HL-60 (cell line): ENCODE data around the gene ARHGEF1.

Source experiments
- DNase-seq, 2 experiments: peaks; one replicate each; pipeline ENCODE4 v3.0.0-alpha.2; 2010 to 2020; ENCODE audit warnings: low read depth in 1 of 2, low spot score in 1 of 2
- H3K27ac ChIP-seq: fragments of 250-450 bp; sonication (Bioruptor Pico); replicated peaks from 2 replicates; pipeline ENCODE4 v1.5.1; 2020; ENCODE audit warnings: mild to moderate bottlenecking, moderate library complexity
- H3K27me3 ChIP-seq: fragments of 250-450 bp; sonication (Bioruptor Pico); 2 replicates; pipeline ENCODE4 v1.5.1; 2021; ENCODE audit warnings: mild to moderate bottlenecking, moderate library complexity; ENCODE audit not compliant: insufficient read depth, poor library complexity, severe bottlenecking
- H3K4me3 ChIP-seq: replicated peaks from 2 replicates; pipeline ENCODE4 v1.5.1; 2011; ENCODE audit warnings: mild to moderate bottlenecking, control low read depth, low read length; ENCODE audit not compliant: insufficient read depth
- GABPA ChIP-seq: IDR thresholded peaks from 2 replicates; pipeline ENCODE4 v1.6.1; 2012; ENCODE audit warnings: low read depth
- POLR2AphosphoS5 ChIP-seq: IDR thresholded peaks from 2 replicates; pipeline ENCODE4 v1.6.1; 2012; ENCODE audit warnings: low read depth
- SPI1 ChIP-seq: IDR thresholded peaks from 2 replicates; pipeline ENCODE4 v1.6.1; 2012; ENCODE audit warnings: low read depth, mild to moderate bottlenecking, borderline replicate concordance
- TF ChIP-seq, protein P1 (sequence below): IDR thresholded peaks from 2 replicates; pipeline ENCODE4 v1.6.1; 2012; ENCODE audit warnings: low read depth; ENCODE audit not compliant: insufficient replicate concordance
- TF ChIP-seq, protein P2 (sequence below): IDR thresholded peaks from one replicate; pipeline ENCODE4 v1.5.1; 2011; ENCODE audit warnings: low read length, control low read depth, inconsistent platforms; ENCODE audit not compliant: insufficient read depth

ARHGEF1 gene

DNA sequence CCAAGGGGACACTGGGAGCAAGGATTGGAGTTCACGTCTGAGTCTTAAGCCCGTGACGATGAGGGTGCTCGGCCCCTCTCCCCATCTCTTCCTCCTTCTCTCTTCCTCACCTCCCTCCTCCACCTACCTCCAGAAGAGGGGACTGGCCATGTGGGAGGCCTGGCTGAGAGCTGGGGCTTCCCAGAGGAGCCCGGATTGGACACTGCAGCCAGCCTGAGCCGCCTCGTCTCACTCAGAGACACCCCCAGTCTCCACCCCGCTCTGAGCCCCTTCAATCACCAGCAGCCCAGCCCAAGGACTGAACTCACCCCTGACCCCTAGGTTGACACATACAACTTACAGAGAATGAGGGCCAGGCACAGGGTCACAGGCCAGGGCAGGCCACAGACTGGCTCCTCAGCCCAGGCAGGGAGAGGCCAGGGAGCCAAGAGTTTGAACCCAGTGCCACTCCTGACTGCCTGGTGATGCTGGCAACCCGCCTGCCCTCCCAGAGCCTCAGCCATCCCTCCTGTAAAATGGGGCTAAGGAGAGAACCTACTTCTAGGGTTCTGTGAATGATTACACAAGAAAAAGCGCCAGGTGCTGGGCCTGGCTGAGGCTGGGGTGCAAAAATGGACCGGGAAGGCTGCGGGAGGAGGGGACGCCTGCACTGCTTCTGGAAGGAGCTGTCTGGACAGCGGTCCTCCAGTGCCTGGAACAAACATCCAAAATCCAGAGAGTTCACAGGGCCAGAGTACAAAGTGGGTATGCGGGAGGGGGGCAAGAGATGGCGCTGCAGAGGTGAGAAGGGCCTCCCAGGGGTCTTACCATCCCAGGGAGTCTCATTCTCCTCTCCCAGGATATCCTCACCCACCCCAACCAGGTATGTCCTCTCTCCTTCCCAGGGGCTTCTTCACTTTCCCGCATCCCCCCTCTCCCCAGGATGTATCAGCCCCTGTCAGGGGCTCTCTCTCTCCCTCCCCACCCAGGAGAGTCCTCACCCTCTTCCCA, 4.8 kb upstream of the ARHGEF1 start:
- Histone ChIP-seq H3K4me3 (no peak overlapping the region), H3K27ac (peak overlapping the region; percentile 91), H3K27me3 (no peaks in the 10 kb centered on the region)
- no peak for DNase-seq
- TF ChIP-seq SPI1, result no peak
- TF ChIP-seq POLR2AphosphoS5, result no peak
- no peak for TF ChIP-seq GABPA
- TF ChIP-seq, protein P1, sequence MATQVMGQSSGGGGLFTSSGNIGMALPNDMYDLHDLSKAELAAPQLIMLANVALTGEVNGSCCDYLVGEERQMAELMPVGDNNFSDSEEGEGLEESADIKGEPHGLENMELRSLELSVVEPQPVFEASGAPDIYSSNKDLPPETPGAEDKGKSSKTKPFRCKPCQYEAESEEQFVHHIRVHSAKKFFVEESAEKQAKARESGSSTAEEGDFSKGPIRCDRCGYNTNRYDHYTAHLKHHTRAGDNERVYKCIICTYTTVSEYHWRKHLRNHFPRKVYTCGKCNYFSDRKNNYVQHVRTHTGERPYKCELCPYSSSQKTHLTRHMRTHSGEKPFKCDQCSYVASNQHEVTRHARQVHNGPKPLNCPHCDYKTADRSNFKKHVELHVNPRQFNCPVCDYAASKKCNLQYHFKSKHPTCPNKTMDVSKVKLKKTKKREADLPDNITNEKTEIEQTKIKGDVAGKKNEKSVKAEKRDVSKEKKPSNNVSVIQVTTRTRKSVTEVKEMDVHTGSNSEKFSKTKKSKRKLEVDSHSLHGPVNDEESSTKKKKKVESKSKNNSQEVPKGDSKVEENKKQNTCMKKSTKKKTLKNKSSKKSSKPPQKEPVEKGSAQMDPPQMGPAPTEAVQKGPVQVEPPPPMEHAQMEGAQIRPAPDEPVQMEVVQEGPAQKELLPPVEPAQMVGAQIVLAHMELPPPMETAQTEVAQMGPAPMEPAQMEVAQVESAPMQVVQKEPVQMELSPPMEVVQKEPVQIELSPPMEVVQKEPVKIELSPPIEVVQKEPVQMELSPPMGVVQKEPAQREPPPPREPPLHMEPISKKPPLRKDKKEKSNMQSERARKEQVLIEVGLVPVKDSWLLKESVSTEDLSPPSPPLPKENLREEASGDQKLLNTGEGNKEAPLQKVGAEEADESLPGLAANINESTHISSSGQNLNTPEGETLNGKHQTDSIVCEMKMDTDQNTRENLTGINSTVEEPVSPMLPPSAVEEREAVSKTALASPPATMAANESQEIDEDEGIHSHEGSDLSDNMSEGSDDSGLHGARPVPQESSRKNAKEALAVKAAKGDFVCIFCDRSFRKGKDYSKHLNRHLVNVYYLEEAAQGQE, result no peak
- TF ChIP-seq, protein P2, sequence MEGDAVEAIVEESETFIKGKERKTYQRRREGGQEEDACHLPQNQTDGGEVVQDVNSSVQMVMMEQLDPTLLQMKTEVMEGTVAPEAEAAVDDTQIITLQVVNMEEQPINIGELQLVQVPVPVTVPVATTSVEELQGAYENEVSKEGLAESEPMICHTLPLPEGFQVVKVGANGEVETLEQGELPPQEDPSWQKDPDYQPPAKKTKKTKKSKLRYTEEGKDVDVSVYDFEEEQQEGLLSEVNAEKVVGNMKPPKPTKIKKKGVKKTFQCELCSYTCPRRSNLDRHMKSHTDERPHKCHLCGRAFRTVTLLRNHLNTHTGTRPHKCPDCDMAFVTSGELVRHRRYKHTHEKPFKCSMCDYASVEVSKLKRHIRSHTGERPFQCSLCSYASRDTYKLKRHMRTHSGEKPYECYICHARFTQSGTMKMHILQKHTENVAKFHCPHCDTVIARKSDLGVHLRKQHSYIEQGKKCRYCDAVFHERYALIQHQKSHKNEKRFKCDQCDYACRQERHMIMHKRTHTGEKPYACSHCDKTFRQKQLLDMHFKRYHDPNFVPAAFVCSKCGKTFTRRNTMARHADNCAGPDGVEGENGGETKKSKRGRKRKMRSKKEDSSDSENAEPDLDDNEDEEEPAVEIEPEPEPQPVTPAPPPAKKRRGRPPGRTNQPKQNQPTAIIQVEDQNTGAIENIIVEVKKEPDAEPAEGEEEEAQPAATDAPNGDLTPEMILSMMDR, result no peak

DNA sequence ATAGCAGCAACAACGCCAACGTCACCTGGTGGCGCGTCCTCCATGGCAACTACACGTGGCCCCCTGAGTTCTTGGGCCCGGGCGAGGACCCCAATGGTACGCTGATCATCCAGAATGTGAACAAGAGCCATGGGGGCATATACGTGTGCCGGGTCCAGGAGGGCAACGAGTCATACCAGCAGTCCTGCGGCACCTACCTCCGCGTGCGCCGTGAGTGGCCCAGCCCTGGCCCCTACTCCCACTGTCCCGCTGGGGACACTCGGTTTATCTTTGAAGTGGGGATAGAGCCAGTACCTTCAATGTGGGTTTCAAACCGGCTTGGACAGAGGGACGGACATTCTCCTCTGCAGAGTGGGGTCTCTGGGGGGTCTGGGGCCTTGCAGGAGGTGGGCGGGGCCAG, 3.9 kb upstream of the ARHGEF1 start:
- H3K4me3 ChIP-seq, result no peak overlapping the region
- TF ChIP-seq, protein P1, result no peak
- TF ChIP-seq GABPA (no peak), SPI1 (no peak), POLR2AphosphoS5 (no peak)
- TF ChIP-seq, protein P2, result no peak
- no peak for DNase-seq
- no peak overlapping the region for H3K27ac ChIP-seq
- H3K27me3 ChIP-seq, result no peaks in the 10 kb centered on the region

DNA sequence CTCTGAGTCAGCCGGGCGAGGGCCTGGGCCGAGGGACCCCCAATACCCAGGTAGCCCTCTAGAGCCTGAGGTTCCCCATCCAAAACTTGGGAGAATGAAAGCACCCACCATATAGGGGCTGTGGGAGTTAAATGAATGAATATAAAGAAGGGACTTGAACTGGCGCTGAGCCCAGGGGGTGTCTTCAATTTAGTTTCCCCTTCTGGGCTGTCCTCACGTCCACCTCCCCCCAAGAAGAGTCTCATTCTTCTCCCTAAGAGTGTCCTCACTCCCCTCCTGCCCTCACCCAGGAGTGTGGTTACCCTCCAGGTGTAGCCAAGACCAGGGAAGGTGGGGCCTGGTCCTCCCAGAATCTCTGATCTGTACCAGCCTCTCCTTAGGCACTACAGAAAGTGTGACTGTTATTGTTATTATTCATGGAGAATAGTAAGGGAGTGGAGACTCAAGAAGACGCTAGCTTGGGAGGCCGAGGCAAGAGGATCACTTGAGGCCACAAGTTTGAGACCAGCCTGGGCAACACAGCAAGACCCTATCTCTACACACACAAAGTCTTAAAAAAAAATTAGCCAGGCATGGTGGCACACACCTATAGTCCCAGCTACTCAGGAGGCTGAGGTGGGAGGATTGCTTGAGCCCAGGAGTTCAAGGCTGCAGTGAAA, 3.2 kb upstream of the ARHGEF1 start:
- no peak for DNase-seq
- TF ChIP-seq SPI1 (no peak), GABPA (no peak), POLR2AphosphoS5 (no peak)
- TF ChIP-seq, protein P2, result no peak
- TF ChIP-seq, protein P1, result no peak
- no peak overlapping the region for H3K4me3 ChIP-seq
- no peak overlapping the region for H3K27ac ChIP-seq
- H3K27me3 ChIP-seq, result no peaks in the 10 kb centered on the region
